Measurements from ENCODE around the gene ADI1.

GRCh38 chr2:3458396-3459184 lies 60.7 kb downstream of the ADI1 start:
- TF ChIP-seq CTCF (IDR thresholded peaks at IDR 0.05), result no peak
- TF ChIP-seq POLR2A (IDR thresholded peaks at IDR 0.05), result no peak

Data from body of pancreas (tissue), 4 donors.